ENCODE results near the gene CEACAM20.
"Not testable (repeated sequence)": the region's sequence is repeated elsewhere in the genome, so short reads cannot be mapped to it uniquely, and the experiment has no call there.

The CEACAM20 gene

DNA sequence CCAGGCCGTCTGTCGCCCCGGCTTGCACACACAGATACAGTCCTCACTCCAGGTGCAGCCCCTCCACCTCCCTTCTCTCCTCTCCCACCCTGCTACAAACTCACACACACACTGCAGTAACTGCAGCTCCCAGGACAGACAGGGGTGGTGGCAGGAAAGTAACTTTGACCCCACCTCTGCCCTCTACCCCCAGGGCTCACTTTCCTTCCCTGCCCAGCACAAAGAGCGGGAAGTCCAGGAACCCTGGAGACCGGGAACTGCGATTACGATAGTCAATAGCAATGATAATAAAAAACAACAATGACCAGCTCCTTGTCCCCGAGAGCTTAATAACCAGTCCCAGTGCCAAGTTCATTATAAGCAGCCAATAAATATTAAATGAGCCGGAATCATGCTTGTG, at the start of gene CEACAM20:
Gene CEACAM20 (minus strand): TSS at position 140 of the 400 bp plus-strand sequence. CDS start 166 bp downstream, outside the sequence.
- DNase-seq = no peak
- intact Hi-C loops (cut with DNase I) = no loop called here

DNA sequence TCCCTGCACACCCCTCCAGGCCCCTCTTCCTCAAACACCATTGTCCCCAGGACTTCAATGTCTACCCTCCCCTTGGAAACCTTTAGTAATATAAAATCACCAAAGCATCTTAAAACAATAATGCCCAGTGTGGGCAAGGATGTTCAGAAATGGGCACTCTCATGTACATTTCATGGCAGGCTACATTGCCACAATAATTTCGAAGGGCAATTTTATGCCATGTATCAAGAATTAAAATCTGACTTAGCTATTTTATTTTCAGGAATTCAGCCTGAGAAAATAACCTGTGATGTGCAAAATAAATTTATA, 48.0 kb upstream of the CEACAM20 start:
- DNase-seq = no peak
- intact Hi-C loops (cut with DNase I) = loop anchor here (10.0 kb wide), 1 partner anchor 77 kb away; no protein-coding TSS in a partner anchor

DNA sequence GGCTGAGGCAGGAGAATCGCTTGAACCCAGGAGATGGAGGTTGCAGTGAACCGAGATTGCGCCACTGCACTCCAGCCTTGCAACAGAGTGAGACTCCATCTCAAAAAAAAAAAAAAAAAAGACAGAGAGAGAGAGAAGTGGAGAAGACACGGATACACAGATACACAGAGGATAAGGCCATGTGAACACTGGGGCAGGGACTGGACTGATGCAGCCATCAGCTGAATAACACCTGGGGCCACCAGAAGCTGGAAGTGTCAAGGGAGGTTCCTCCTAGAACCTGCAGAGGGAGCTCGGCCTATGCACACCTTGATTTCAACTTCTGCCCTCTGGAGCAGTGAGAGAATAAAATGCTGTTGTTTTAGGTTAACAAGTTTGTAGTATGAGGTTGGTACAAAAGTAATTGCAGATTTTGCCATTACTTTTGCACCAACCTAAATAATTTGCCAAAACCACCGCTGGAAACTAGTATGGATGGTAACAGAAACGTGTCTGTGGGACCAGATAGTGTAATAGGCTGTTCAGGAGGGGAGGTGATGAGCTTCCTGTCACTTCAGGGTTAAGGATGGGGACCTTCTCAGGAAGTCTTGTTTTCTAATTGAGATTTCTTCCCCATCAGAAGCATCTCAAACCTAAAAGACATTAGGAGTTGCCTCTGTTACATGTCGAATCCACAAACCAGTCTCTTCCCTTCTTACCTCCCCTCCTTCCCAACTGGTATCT, 47.5 kb upstream of the CEACAM20 start:
- intact Hi-C loops (cut with DNase I) = loop anchor here (10.0 kb wide), 1 partner anchor 78 kb away; no protein-coding TSS in a partner anchor
- DNase-seq = peak in 20 of 42 donors; percentile 6 to 62 (median 22)

DNA sequence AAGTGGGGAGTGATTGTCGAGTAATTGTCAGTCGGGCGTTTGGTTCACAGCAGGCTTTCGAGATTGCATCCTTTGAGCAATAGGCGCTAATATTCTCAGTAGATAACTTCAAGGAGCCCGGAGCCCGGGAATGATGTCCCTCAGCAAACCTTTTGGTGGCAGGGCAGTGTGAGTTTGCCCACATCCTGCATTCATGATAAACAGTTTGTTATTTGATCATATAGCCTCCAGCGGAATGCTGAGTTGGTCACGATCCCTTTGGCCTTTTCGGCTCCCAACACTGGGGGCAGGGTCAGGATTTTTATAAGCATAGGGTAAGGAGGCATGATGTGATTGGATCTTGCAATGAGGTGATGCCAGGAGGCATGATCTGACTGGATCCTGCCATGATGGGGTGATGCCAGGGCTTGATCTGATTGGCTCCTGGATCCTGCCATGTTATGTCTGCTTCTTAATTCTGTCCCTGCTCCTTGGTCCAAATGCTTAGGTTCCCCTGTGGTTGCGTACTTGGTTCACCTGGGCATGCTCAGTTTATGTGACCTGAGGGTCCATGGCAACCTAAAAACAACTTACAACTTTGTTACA, 45.7 kb upstream of the CEACAM20 start:
- DNase-seq = peak in 1 of 42 donors; percentile 7
- intact Hi-C loops (cut with DNase I) = loop anchor here (10.0 kb wide), 1 partner anchor 80 kb away; no protein-coding TSS in a partner anchor

DNA sequence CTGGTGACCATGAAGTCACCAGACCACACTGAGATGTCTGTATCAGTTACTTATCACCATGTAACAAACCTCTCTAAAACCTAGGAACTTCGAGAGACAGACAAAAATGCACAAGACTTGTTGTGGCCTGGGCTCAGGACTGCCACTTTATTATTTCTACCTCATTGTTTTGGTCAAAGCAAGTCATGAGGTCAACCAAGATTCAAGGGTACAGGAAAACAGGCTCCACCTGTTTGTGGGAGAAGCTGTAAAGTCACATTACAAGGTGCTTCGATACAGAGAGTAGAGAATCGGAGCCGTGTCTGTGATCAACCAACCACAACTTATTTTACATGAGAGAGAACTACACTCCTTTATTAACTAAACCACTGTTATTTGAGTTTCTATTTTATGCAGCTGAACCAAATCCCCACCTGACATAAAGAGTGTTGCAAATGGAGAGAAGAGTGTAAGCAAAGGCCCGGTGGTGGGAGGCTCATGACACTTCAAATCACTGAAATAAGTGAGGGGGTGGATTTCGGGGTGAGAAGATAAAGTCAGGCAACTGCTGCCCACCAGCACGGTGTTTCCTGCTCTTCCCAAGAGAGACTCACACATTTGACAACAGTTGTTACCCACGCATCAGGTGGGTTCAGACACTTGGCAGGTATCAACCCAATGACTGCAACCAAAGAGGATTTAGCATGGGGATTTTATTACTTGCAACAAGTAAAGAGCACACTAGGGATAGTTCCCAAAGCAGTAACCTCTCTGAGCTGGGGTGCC, 44.9 kb upstream of the CEACAM20 start:
- DNase-seq = peak; percentile 14 to 90 (median 61)
- intact Hi-C loops (cut with DNase I) = loop anchor here (10.0 kb wide), 1 partner anchor 80 kb away; no protein-coding TSS in a partner anchor

DNA sequence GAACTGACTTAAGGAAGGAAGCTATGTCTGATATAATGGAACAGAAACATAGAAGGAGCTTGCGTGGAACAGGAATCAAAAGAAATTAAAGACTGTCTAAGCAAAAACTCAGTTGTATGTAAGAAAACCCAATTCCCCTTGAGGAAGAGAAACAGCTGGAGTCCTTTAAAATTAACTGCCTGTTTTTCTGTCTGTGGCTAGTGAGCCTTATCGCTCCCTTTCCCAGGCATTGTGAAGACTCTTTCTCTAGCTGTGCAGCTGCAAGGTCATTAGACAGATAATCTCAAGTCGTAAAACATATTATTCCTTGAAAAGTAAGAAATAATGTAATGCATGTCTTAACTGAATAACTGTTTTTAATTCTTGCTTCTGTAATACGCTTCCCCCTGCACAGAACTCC, 44.2 kb upstream of the CEACAM20 start:
- intact Hi-C loops (cut with DNase I) = loop anchor here (10.0 kb wide), 1 partner anchor 81 kb away; no protein-coding TSS in a partner anchor
- no peak for DNase-seq

DNA sequence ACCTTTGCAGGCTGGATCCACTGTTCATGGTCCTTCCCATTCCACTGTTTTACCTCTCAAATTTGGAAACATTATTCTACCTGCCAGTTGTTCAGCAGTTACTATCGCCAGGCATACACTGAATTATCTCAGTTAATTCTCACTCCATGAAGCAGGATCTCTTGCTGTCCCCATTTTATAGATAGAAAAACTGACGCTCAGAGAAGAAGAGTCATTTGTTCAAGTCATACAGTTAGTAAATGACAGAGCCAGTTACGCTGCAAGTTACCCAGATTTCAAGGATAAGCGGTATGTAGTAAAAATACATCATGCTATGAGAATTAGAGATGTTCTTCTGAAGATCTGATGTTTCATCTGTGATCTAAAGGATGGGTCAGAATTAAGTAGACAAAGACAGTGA, 43.7 kb upstream of the CEACAM20 start:
- DNase-seq = no peak
- intact Hi-C loops (cut with DNase I) = loop anchor here (10.0 kb wide), 1 partner anchor 82 kb away; no protein-coding TSS in a partner anchor

DNA sequence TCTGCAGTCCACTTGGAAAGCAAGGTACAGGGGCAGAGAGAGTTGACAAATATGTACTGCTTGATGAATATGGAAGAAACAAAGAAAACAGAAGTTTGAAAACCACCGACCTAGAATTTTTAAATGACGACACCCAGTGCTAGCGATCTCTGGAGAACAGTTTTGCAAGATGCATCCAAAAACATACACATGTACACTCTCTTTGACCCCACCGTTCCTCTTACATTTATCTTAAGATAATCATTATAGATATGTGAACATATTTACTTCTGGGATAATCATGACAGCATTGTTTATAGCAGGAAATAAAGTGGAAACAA, 43.1 kb upstream of the CEACAM20 start:
- intact Hi-C loops (cut with DNase I) = loop anchor here (10.0 kb wide), 1 partner anchor 82 kb away; no protein-coding TSS in a partner anchor
- DNase-seq = no peak

DNA sequence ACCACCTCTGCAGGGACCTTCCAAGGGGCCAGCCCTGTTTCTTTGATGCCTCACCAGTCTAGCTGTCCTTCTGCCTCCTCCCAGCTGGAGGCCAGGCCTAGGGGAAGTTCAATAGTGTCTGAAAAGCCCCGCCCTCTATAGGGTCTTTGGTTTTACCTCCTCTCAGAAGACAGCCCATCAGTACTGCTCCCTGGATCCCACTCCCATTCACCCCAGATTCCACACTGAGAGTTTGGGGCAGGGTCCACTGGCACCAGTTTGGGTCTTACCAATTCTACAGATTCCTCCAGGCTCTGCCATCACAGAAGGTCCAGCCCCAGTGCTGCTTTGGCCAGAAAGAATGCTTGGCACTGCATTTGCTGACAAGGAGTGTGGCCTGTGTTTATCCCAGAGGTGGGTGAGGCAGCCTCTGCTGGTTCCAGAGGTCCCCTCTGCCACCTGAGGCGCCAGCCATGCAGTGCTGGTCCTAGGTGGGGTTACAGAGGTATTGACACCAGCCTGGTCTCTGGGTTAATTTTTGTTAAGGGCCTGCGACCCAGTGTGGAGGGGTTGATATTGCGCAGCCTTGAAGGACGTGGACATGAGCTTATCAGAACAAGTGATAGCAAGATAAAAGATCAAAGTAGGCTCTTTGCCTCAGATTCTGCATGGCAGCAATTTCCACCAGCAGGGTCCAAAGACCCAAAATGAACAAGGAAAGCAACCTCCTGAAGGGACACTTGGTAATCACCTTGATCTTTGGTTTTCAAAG, 42.5 kb upstream of the CEACAM20 start:
- no peak for DNase-seq
- intact Hi-C loops (cut with DNase I) = loop anchor here (10.0 kb wide), 1 partner anchor 83 kb away; no protein-coding TSS in a partner anchor

DNA sequence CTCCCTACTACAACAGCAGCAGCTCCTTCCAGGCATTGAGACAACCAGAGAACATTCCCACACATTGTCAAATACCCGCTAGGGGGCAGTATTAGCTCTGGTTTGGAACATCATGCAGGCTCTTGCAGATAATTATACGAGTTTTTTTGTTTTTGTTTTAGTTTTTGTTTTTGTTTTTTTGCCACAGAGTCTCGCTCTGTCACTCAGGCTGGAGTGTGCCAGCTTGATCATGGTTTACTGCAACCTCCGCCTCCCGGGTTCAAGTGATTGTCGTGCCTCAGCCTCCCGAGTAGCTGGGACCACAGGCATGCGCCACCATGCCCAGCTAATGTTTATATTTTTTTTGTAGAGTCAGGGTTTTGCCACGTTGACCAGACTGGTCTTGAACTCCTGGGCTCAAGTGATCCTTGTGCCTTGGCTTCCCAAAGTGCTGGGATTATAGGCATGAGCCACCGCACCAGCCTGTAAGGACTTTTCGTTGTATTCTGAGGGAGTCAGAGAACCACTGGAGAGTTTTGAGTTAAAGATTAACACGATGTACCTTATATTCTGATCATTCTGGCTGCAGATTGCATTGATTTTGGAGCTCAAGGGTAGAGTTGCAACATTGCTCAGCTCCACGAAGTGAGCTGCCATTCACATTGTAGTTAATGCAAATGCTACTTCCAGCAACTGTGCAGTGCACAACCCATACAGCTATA, 41.7 kb upstream of the CEACAM20 start:
- intact Hi-C loops (cut with DNase I) = loop anchor here (10.0 kb wide), 1 partner anchor 84 kb away; no protein-coding TSS in a partner anchor
- DNase-seq = peak in 37 of 42 donors; percentile 8 to 86 (median 69)

DNA sequence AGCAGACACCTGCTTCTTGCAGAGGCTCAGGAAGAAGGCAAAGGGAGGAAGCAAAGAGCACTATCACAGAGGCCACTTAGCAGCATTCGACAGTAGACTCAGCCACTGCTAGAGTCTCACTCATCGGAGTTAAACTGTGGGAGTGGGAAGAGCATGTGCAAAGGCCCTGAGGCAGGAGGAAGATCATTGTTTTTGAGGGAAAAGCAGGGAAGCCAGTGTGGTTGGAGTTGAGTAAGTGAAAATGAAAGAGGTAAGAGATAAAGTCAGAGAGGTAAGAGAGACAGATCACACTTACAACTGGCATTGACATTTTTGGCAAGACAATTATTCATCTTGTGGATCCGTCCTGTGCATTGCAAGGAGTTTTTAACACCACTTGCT, 41.1 kb upstream of the CEACAM20 start:
- intact Hi-C loops (cut with DNase I) = loop anchor here (10.0 kb wide), 1 partner anchor 84 kb away; no protein-coding TSS in a partner anchor
- DNase-seq = no peak

DNA sequence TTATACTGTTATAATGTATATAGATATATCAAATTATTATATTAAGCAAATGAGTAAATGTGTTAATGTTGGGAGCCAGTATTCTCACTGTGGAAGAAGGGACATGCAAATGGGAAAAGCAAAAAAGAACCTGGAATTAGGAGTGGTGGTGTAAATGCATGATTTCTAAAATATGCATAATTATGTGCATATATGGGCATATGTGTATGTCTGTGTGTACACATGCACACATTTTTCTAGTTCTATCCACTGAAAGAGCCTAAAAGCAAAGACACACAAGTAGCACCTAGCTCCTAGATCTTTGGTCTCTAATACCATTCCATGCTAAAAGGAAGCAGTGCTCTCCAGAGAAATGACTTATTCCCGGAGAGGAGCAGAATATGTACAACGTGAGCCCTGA, 38.3 kb upstream of the CEACAM20 start:
- no peak for DNase-seq
- intact Hi-C loops (cut with DNase I) = no loop called here

DNA sequence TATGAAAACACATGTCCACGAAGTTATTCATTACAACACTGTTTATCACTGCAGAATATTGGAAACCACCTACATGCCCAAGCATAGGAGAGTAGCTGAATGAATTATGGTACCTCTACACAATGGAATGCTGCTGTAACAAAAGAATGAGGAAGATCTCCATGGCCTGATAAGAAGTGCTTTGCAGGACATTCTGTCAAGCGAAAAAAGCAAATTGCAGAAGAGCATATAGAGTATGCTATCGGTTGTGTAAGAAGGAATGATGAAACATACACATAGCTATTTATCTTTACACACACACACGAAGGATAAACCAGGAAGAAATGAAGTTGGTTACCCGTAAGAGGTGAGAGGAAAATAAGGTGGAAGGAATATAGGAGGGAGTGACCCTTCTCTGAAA, 37.5 kb upstream of the CEACAM20 start:
- intact Hi-C loops (cut with DNase I) = no loop called here
- no peak for DNase-seq

DNA sequence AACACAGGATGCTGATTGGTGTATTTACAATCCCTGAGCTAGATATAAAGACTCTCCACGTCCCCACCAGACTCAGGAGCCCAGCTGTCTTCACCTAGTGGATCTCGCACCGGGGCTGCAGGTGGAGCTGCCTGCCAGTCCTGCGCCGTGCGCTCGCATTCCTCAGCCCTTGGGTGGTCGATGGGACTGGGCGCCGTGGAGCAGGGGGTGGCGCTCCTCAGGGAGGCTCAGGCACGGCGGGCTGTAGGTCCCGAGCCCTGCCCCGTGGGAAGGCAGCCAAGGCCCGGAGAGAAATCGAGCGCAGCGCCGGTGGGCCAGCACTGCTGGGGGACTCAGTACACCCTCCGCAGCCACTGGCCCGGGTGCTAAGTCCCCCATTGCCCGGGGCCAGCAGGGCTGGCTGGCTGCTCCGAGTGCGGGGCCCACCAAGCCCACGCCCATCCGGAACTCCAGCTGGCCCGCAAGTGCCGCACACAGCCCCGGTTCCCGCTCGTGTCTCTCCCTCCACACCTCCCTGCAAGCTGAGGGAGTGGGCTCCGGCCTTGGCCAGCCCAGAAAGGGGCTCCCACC, 33.7 kb upstream of the CEACAM20 start:
- intact Hi-C loops (cut with DNase I); DNase-seq: not testable (repeated sequence)

DNA sequence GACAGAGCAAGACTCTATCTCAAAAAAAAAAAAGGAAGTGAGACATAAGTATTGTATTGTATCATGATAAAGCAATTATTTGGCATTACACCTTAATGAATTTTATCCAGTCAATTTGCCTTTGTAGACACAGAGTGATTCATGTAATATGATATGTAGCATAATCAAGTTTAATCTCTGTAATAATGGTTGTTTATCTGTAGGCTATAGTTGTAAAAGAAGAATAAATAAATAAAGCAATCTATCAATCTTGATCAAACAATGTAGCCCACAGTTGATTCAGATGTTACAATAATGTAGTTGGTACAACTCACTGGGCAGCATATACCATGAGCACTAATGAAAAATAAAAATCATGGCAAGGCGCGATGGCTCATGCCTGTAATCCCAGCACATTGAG, 28.5 kb upstream of the CEACAM20 start:
- intact Hi-C loops (cut with DNase I) = no loop called here
- DNase-seq = no peak

DNA sequence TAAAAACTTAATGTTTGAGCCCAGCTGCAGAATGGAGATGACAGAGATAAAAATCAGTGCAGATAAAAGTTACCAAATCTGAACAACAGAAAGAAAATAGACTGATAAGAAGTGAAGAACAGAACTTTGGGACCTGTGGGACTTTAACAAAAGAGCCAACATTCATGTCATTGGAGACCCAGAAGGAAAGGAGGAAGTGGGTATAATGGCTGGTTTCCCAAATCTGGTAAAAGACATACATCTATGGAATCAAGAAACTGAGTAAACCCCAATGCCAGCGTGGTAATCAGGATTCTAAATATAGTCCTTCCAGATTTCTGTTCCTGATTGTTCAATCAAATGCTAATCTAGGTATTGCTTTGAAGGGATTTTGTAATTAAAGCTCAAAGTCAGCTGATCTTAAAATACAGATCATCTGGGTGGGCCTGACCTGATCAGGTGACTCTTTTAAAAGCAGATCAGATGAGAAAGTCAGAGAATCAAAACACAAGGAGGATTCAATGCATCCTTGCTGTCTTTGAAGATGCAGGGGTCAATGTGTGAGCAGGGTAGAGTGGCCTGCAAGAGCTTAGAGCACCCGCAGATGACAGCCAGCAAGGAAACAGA, 25.3 kb upstream of the CEACAM20 start:
- intact Hi-C loops (cut with DNase I) = no loop called here
- DNase-seq = no peak

DNA sequence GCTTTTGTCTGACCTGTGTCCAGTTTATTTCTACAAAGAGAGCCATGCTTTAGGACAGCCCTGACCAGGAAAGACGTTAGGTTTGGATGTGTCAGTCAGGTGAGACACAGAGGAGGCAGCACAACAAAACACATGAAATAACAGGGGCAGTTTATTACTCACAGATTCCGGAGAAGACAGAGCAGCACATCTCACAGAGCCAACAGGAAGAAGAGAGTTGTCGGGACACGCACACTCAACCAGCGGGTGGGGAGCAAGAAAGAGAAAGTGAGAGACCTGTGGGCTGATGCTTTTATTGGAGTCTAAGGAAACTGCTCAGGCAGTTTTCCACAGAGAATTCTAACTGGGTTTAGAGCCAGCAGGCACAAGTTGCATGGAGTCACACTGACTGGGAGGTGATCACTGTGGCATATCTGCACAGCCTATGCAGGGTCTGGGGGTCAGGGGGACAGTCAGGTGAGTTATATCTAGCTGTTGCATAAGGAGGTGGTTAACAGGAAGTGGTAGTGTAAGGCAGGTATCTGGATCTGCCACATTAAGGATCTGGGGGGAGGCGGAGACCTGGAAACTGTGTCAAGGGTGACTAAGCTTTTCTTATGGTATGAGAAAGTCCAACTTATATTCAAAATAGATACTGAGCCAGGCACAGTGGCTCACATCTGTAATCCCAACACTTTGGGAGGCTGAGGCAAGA, 24.1 kb upstream of the CEACAM20 start:
- DNase-seq = no peak
- intact Hi-C loops (cut with DNase I) = no loop called here
